GM12878 (cell line): ENCODE results near the gene RPL3. TPM values are rescaled to one million over a fixed set of nuclear protein-coding genes. Genes with fewer than 3 reads are reported as not detected.

Experiments used
- ATAC-seq: fragments of 200-7000 bp; cut with Tn5 transposase; 3 replicates; pipeline ENCODE4 v1.9.1; 2020; ENCODE audit warnings: mild to moderate bottlenecking, moderate library complexity
- BruUV-seq: library from RNA; stranded (reverse); fragments of 400-500 nt; replicated peaks from 2 replicates; lab custom pipeline; 2021; lab: Mats Ljungman, UMichigan
- CTCF ChIA-PET: fragments of 300-600 bp; sonication (Branson Sonifier 250); formaldehyde crosslinking; extraction: SDS; loops from one replicate; lab custom pipeline; 2021; ENCODE audit warnings: inconsistent platforms; lab: Yijun Ruan, JAX
- POLR2A ChIA-PET: fragments of 350-600 bp; formaldehyde crosslinking; extraction: SDS; loops from one replicate; lab custom pipeline; 2021; ENCODE audit warnings: inconsistent platforms; lab: Charles Lee
- RAD21 ChIA-PET: fragments of 300-600 bp; sonication (Branson Sonifier 250); formaldehyde crosslinking; loops from one replicate; lab custom pipeline; 2023; ENCODE audit warnings: antibody characterized with exemption; ENCODE audit not compliant: unreplicated experiment; lab: Charles Lee
- SMC1A ChIA-PET: fragments of 300-600 bp; sonication (Branson Sonifier 250); formaldehyde crosslinking; loops from one replicate; lab custom pipeline; 2023; ENCODE audit not compliant: unreplicated experiment, uncharacterized antibody; lab: Charles Lee
- DNase-seq: peaks from one replicate; pipeline ENCODE4 v3.0.0-alpha.2; 2011; ENCODE audit warnings: low read depth, low spot score
- FAIRE-seq: peaks from 3 replicates; lab custom pipeline; 2011; peaks lifted over from hg19 to GRCh38; lab: Jason Lieb, UNC
- H2AFZ ChIP-seq: 2 replicates; pipeline ENCODE4 v1.6.0; 2011; ENCODE audit warnings: low read depth, low read length, control low read depth; ENCODE audit not compliant: control insufficient read depth
- H3K27ac ChIP-seq: 2 replicates; pipeline ENCODE4 v1.5.1; 2011; ENCODE audit warnings: control low read depth; ENCODE audit not compliant: control insufficient read depth, insufficient read depth
- H3K27me3 ChIP-seq, 2 experiments: replicated peaks in 1 of 2; 2 replicates each; pipeline versions ENCODE4 v1.6.0 to v1.6.1; 2011; ENCODE audit warnings: low read length in 1 of 2; ENCODE audit not compliant: control insufficient read depth in 2 of 2, insufficient read depth in 2 of 2
- H3K36me3 ChIP-seq, 2 experiments: 2 replicates each; pipeline ENCODE4 v1.5.1; 2011; ENCODE audit warnings: low read length in 1 of 2; ENCODE audit not compliant: control insufficient read depth in 2 of 2, insufficient read depth in 2 of 2
- H3K4me1 ChIP-seq: 2 replicates; pipeline ENCODE4 v1.6.1; 2011; ENCODE audit warnings: mild to moderate bottlenecking, low read length, moderate library complexity, mixed read lengths; ENCODE audit not compliant: control insufficient read depth, insufficient read depth
- H3K4me2 ChIP-seq: 2 replicates; pipeline ENCODE4 v1.6.0; 2011; ENCODE audit warnings: control low read depth; ENCODE audit not compliant: control insufficient read depth, insufficient read depth
- H3K4me3 ChIP-seq: fragments of 200-600 bp; sonication (generic); 2 replicates; pipeline ENCODE4 v1.5.1; 2016
- H3K79me2 ChIP-seq: 2 replicates; pipeline ENCODE4 v1.6.0; 2011; ENCODE audit warnings: low read length; ENCODE audit not compliant: control insufficient read depth, insufficient read depth
- H3K9ac ChIP-seq: 2 replicates; pipeline ENCODE4 v1.8.0; 2011; ENCODE audit warnings: low read length, control low read depth, mixed read lengths; ENCODE audit not compliant: control insufficient read depth, insufficient read depth
- H3K9me3 ChIP-seq: replicated peaks from 3 replicates; pipeline ENCODE4 v1.5.1; 2011; ENCODE audit warnings: mild to moderate bottlenecking, low read length; ENCODE audit not compliant: control insufficient read depth, insufficient read depth
- H4K20me1 ChIP-seq: 2 replicates; pipeline ENCODE4 v1.6.0; 2011; ENCODE audit not compliant: control insufficient read depth, insufficient read depth
- BCL11A ChIP-seq: IDR thresholded peaks from 2 replicates; pipeline ENCODE4 v1.6.1; 2011; ENCODE audit warnings: low read depth, low read length
- CEBPB ChIP-seq, 2 experiments: fragments of 150-350 bp in 1 of 2; IDR thresholded peaks; 2 replicates each; pipeline ENCODE4 v1.6.1; 2012 to 2014; ENCODE audit warnings: low read depth in 2 of 2, low read length in 2 of 2, borderline replicate concordance in 1 of 2, inconsistent platforms in 1 of 2
- DPF2 ChIP-seq: fragments of 450-650 bp; IDR thresholded peaks from 2 replicates; pipeline ENCODE4 v1.6.1; 2017; ENCODE audit warnings: mild to moderate bottlenecking
- FOS ChIP-seq: IDR thresholded peaks from 3 replicates; pipeline ENCODE4 v1.6.1; 2011; ENCODE audit warnings: borderline replicate concordance; ENCODE audit not compliant: insufficient read length; ENCODE audit errors: extremely low read depth
- HDGF ChIP-seq: fragments of 450-650 bp; IDR thresholded peaks from 2 replicates; pipeline ENCODE4 v1.6.1; 2016; ENCODE audit warnings: antibody characterized with exemption
- IKZF2 ChIP-seq, 2 experiments: fragments of 450-650 bp; IDR thresholded peaks; 2 replicates each; pipeline ENCODE4 v1.6.1; 2017; ENCODE audit warnings: mild to moderate bottlenecking in 2 of 2, moderate library complexity in 2 of 2
- NFIC ChIP-seq: IDR thresholded peaks from 2 replicates; pipeline ENCODE4 v1.6.1; 2012; ENCODE audit warnings: low read depth, mild to moderate bottlenecking, inconsistent platforms, low read length, moderate library complexity
- PKNOX1 ChIP-seq: fragments of 450-650 bp; IDR thresholded peaks from 2 replicates; pipeline ENCODE4 v1.6.1; 2016; ENCODE audit warnings: mild to moderate bottlenecking
- RFX5 ChIP-seq: IDR thresholded peaks from 2 replicates; pipeline ENCODE4 v1.6.1; 2011; ENCODE audit warnings: low read depth, low read length, improper control_type of control experiment
- TCF12 ChIP-seq: IDR thresholded peaks from 2 replicates; pipeline ENCODE4 v1.6.1; 2011; ENCODE audit warnings: low read depth, mild to moderate bottlenecking, low read length
- TCF3 ChIP-seq: IDR thresholded peaks from 2 replicates; pipeline ENCODE4 v1.6.1; 2012; ENCODE audit warnings: low read depth, mild to moderate bottlenecking, low read length, borderline replicate concordance; ENCODE audit not compliant: insufficient read depth
- ZSCAN29 ChIP-seq: fragments of 450-650 bp; IDR thresholded peaks from 2 replicates; pipeline ENCODE4 v1.6.1; 2017; ENCODE audit warnings: mild to moderate bottlenecking, moderate library complexity
- WGBS: methylation state at CpG from one replicate; pipeline ENCODE4 v1.1.6; 2016; ENCODE audit warnings: low lambda C conversion rate; ENCODE audit not compliant: insufficient replicate concordance, insufficient coverage; ENCODE audit errors: missing lambda C conversion rate; 5-methylcytosine and 5-hydroxymethylcytosine counted together
- in situ Hi-C: fragments of 300-500 bp; cut with MboI; formaldehyde crosslinking; loops from 9 replicates; pipeline ENCODE4 v1.14.3; 2018; ENCODE audit warnings: mixed read lengths
- intact Hi-C: fragments of 100-400 bp; cut with micrococcal nuclease; formaldehyde crosslinking; loops from one replicate; pipeline ENCODE4 v1.14.2; 2022; ENCODE audit not compliant: unreplicated experiment
- polyA plus RNA-seq, 11 experiments: library from polyadenylated mRNA; depleted of rRNA in 4 of 11; unstranded in 6 of 11; stranded (reverse) in 5 of 11; fragments of >200 nt; fragmentation: Nextera tagmentation in 4 of 11; fragmentation: Illumina TruSeq in 1 of 11; extraction: Ambion mirVana in 4 of 11; extraction: Trizol in 1 of 11; gene quantifications; 1 replicate in 1 of 11; 2 replicates in 10 of 11; pipeline versions ENCODE4 v1.2.1 to v1.2.3, GENCODE V29; 2011 to 2016; ENCODE audit warnings: inconsistent platforms in 2 of 11, missing spikeins in 2 of 11, low read depth in 1 of 11
- total RNA-seq, 4 experiments: library from RNA; depleted of rRNA in 3 of 4; stranded (reverse); fragments of >200 nt in 3 of 4; fragmentation: Illumina TruSeq in 1 of 4; extraction: Trizol in 1 of 4; gene quantifications; 2 replicates each; pipeline versions ENCODE4 v1.2.1 to v1.2.3, GENCODE V29; 2013 to 2021

Gene RPL3
- total and polyA plus RNA-seq, 10 of the 15 experiments (the other 5 are each of a cell fraction or from before 2014, with no cell fraction given): 1,534 to 6,791 (median 3,992) TPM

DNA sequence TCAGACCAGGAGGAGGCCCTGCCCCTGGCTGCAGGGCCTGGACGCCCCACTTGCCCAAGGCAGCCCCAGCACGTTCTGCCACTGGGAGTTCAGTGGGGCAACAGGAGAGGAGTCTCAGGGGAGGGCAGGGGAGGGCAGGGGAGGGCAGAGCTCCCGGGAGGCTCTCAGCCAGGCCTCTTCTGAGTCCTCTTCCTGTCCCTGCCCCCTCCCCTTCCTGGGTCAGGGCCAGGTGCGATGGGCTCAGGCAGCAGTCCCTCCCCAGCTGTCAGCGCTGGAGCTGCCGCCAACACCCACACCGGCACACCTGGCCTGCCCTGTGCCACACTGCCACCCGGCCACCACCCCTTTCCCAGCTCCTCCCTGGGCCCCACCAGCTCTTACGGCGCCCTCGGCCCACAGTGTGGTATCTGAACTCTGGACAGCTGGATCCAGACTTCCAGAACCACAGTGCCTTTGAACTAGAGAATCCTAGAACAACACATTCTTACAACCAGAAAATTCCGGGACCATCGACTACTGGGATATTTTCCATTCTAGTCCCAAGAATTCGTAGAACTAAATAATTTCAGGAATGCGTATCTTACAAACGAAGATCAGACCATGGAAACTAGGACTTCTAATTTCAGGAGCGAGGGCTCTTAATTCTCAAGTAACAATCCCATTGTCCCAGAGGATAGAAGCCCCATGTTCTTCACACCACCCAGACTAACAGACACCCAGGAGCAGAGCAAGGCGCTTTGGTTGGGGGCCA is 21.8 kb downstream of the RPL3 start:
- FAIRE-seq (no peak), DNase-seq (no peak), ATAC-seq (peak; percentile 21)
- 52% methylated on average over 17 of the region's 18 CpGs for WGBS
- ChIA-PET CTCF (interaction anchor here (1.6 kb wide), 1 partner anchor 9 kb away, joined by 4 read pairs; no protein-coding TSS in a partner anchor), RAD21 (no interaction called here), SMC1A (no interaction called here), POLR2A (interaction anchor here (0.5 kb wide), 1 partner anchor 84 kb away, joined by 7 read pairs; no protein-coding TSS in a partner anchor)
- no peak for TF ChIP-seq BCL11A
- peak; percentile 41; the same call in 1 of the 2 replicates for TF ChIP-seq TCF12
- TF ChIP-seq NFIC: no peak
- no peak for TF ChIP-seq CEBPB (IDR thresholded peaks at IDR 0.05; ENCODE audit: borderline replicate concordance in 1 of 2, low read depth in 2 of 2, low read length in 2 of 2)
- TF ChIP-seq ZSCAN29: no peak
- no peak for TF ChIP-seq PKNOX1
- TF ChIP-seq TCF3: 0 out of 2 replicates have a peak, but pooled peaks have one; percentile 54
- TF ChIP-seq RFX5: no peak
- TF ChIP-seq IKZF2 (IDR thresholded peaks at IDR 0.05): 0 out of 4 replicates have a peak, but pooled peaks of 1 of the 2 experiments have one; percentile 3
- no peak for TF ChIP-seq DPF2
- TF ChIP-seq HDGF: no peak
- no peak for TF ChIP-seq FOS
- peaks cover 21% of the 10 kb centered on the region for H3K4me1 ChIP-seq
- no peak overlapping the region; the same call in 1 of the 2 replicates for H2AFZ ChIP-seq
- no peak overlapping the region for H3K9ac ChIP-seq
- no peaks in the 10 kb centered on the region for H3K36me3 ChIP-seq
- no peaks in the 10 kb centered on the region for H3K79me2 ChIP-seq
- intact Hi-C loops (no loop called here), in situ Hi-C loops (no loop called here)
- no peak overlapping the region for H3K4me2 ChIP-seq
- no peaks in the 10 kb centered on the region for H3K9me3 ChIP-seq
- H3K27me3 ChIP-seq: no peaks in the 10 kb centered on the region
- H4K20me1 ChIP-seq: no peaks in the 10 kb centered on the region
- no peak overlapping the region for H3K27ac ChIP-seq
- no peak overlapping the region for H3K4me3 ChIP-seq
- BruUV-seq: no TSS peak
